ENCODE measurements around the gene JAM3.

JAM3 gene

DNA sequence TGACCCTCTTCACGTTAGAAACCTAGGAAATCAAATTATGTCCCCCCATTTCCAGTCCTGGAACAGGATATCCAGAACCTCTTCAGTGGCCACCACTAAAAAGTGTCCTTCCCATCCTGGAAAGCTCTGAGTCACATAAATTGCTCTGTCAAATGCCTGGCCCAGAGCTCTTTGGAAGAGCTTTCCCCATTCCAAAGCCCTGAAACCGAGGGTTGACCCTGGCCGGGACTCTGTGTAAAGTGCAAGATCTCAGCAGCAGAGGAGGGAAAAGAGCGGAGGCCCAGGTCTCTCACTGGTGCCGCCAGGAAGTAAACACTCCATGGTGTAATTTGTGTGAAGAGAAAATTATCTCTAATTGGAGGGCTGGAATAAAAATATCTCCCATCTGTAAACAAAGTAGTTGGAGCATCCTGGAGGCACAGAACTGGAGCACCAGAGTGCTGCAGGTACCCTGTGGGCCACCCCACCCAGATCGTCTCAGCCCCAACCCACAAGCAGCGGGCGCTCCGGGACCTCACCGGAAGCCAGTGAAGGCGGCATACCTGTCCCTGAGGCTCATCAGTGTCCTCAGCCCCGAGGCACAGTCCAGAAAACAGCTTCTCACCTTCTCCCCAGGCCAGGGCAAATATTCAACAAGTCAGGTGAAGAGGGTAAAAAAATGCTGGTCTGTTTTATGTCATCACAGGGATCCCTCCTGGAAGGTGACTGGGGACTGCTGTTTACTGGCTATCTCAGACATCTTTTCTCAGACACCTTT, 4.7 kb upstream of the JAM3 start:
- H3K4me3 ChIP-seq = no peak overlapping the region
- no peaks in the 10 kb centered on the region for H3K9me3 ChIP-seq (ENCODE audit: low read depth, low read length)
- H3K9ac ChIP-seq (ENCODE audit: insufficient read length) = no peak overlapping the region
- no peaks in the 10 kb centered on the region for H3K36me3 ChIP-seq (ENCODE audit: insufficient read depth, low read length)
- H3K27ac ChIP-seq = no peak overlapping the region
- no peak for DNase-seq (ENCODE audit: low read depth, low spot score)
- TF ChIP-seq POLR2AphosphoS5 (IDR thresholded peaks at IDR 0.05; ENCODE audit: borderline replicate concordance, low read depth, low read length) = no peak

DNA sequence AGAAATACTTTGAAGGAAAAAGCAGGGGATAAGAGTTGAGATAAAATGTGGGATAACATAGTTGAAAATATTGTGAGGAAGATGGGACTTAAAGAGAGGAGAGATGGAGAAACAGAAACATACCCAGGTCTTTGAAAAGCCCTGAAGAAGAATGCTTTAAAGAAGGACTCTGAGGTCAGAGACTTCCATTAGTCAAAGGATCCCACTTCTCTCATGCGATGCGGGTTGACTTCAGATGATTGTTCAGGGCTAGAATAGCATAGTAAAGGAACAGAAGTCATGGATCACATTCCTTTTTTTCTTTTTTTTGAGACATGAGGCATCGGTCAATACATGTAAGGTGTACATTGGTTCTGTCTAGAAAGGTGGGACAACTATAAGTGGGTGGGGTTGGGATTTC, 3.5 kb upstream of the JAM3 start:
- no peaks in the 10 kb centered on the region for H3K9me3 ChIP-seq (ENCODE audit: low read depth, low read length)
- H3K27ac ChIP-seq = no peak overlapping the region
- DNase-seq (ENCODE audit: low read depth, low spot score) = no peak
- H3K4me3 ChIP-seq = no peak overlapping the region
- H3K36me3 ChIP-seq (ENCODE audit: insufficient read depth, low read length) = no peaks in the 10 kb centered on the region
- no peak overlapping the region for H3K9ac ChIP-seq (ENCODE audit: insufficient read length)
- no peak for TF ChIP-seq EZH2 (IDR thresholded peaks at IDR 0.05)
- TF ChIP-seq POLR2AphosphoS5 (IDR thresholded peaks at IDR 0.05; ENCODE audit: borderline replicate concordance, low read depth, low read length) = no peak

DNA sequence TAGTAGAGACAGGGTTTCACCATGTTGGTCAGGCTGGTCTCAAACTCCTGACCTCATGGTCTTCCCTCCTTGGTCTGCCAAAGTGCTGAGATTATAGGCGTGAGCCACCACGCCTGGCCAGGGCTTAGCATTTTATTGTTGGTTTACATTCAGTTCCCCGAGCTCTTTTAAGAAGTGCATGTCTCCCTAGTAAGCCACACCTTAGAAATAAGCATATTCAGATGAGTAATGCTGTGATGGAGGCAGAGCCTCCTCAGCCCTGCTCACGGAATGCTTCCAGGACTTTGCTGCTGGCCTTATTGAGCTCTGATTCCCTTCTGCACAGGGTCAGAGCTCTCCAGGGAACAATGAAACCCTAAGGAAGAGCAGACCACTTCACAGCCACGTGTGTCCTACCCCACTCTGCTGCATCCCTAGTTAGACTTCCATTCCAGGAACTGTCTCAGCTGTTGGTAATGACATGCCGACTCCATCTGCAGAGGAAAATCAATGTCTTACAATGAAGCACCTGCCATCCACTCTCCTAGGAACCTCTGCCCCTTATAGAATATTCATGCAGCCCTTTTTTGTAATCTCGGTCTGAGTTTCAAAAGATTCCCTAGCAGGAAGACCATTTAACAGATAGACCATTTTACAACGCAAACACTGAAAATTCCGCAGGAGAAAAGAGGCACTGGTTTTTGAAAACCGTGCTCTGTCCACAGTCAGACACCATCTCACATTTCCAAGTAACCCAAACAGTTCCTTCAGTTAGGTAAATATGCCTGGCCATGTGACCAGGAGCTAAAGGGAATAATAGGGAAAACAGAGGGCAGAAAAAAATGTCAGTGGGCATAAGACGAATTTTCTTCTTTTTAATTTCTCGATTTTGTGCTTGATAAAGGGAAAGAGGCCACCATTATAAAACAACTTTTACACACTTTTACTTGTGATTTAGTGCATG, 1.7 kb upstream of the JAM3 start:
- no peaks in the 10 kb centered on the region for H3K36me3 ChIP-seq (ENCODE audit: insufficient read depth, low read length)
- TF ChIP-seq FOXP2 (optimal IDR thresholded peaks at IDR 0.05; ENCODE audit: control extremely low read depth, extremely low read length, insufficient read depth) (no peak), POLR2AphosphoS5 (IDR thresholded peaks at IDR 0.05; ENCODE audit: borderline replicate concordance, low read depth, low read length) (no peak), EZH2 (IDR thresholded peaks at IDR 0.05) (no peak)
- H3K4me3 ChIP-seq = no peak overlapping the region
- H3K9me3 ChIP-seq (ENCODE audit: low read depth, low read length) = no peaks in the 10 kb centered on the region
- no peak overlapping the region for H3K27ac ChIP-seq
- no peak for DNase-seq (ENCODE audit: low read depth, low spot score)
- no peak overlapping the region for H3K9ac ChIP-seq (ENCODE audit: insufficient read length)

DNA sequence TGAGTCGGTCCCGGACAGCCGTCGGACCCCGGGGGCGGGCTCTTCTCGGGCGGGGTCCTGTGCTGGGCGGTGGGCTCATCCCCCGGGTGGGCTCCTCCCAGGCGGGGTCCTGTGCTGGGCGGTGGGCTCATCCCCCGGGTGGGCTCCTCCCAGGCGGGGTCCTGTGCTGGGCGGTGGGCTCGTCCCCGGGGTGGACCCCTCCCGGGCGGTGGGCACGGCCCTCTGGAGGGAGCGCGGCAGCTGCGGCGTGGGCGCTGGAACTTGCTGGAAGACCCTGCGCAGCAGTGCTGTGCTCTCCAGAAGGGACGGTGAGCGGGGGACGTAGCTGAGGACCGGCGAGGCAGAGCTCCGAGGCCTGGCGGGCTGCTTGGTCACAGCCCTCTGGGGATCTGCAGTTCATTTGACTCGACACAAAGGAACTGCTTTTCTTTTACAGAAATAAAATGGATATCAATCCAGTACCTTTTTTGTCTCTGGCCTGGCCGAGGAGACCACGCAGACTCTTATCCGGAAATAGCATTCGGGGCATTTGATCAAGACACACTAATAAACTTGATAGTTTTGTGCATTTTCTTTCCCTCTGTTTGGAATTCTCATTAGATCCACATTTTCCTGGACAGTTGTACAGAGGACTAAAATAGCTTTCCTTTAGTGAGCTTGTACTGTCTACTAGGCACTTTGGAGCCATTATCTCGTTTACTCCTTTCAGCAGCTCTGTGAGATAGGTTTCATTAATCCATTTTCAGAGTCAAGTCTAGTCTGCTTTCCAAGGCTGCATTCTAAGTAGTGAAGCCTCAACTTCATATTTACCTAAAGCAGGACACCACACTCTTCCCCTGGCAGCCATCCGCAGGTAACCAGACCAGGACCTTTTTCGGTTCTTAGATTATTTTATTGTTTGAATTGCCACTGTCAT, 812 bp downstream of the JAM3 start:
- no peaks in the 10 kb centered on the region for H3K9me3 ChIP-seq (ENCODE audit: low read depth, low read length)
- H3K4me3 ChIP-seq = peak overlapping the region; percentile 93
- no peak overlapping the region for H3K27ac ChIP-seq
- peak overlapping the region; percentile 75 for H3K9ac ChIP-seq (ENCODE audit: insufficient read length)
- no peak for TF ChIP-seq EZH2 (IDR thresholded peaks at IDR 0.05)
- no peak for TF ChIP-seq POLR2AphosphoS5 (IDR thresholded peaks at IDR 0.05; ENCODE audit: borderline replicate concordance, low read depth, low read length)
- no peaks in the 10 kb centered on the region for H3K36me3 ChIP-seq (ENCODE audit: insufficient read depth, low read length)
- no peak for DNase-seq (ENCODE audit: low read depth, low spot score)

DNA sequence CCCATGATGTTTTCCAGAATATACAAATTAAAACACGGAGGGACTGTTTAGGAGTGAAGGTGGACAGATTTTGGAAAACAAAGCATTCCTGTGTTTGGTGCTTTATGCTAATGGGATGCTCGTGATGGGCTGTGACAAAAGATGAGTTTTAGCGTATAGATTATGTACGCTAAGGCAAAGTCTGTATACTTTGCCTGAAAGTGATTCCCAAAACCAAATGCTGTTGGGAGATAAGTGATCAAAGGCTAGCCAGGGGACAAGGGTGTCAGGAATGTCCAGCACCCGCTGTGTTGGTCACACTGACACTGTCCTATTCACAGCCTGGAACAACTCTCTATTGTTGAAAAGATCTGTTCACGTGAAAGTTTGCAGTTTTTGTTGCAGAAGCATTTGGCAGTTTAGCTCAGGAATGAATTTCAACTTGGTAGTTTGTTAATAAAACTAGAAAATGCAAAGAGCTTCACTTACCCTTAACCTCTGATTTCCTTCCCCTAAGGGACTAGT, 1.5 kb downstream of the JAM3 start:
- Histone ChIP-seq H3K9ac (ENCODE audit: insufficient read length) (no peak overlapping the region), H3K27ac (no peak overlapping the region), H3K36me3 (ENCODE audit: insufficient read depth, low read length) (no peaks in the 10 kb centered on the region), H3K9me3 (ENCODE audit: low read depth, low read length) (no peaks in the 10 kb centered on the region), H3K4me3 (peak overlapping the region; percentile 93)
- no peak for DNase-seq (ENCODE audit: low read depth, low spot score)
- TF ChIP-seq EZH2 (IDR thresholded peaks at IDR 0.05) (no peak), FOXP2 (optimal IDR thresholded peaks at IDR 0.05; ENCODE audit: control extremely low read depth, extremely low read length, insufficient read depth) (no peak), POLR2AphosphoS5 (IDR thresholded peaks at IDR 0.05; ENCODE audit: borderline replicate concordance, low read depth, low read length) (no peak)

DNA sequence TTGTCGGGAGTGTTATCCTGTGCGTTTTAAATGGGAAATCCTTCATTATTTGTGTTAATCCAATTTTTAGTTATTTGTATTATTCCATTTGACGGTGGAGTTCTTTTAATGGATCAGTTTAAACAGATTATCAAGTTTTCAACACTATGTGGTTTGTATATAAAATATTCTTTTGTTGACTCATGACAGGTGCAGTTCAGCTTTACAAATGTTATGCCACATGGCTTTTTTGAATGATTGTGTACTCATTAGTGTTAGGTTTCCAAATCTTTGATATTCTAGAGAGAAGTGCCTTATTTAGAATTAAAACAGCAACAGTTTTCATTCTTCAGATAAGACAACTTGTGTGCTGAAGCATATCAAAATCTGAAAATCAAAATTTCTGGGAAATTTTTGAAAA, 2.4 kb downstream of the JAM3 start:
- Histone ChIP-seq H3K36me3 (ENCODE audit: insufficient read depth, low read length) (no peaks in the 10 kb centered on the region), H3K27ac (no peak overlapping the region), H3K4me3 (no peak overlapping the region), H3K9me3 (ENCODE audit: low read depth, low read length) (no peaks in the 10 kb centered on the region), H3K9ac (ENCODE audit: insufficient read length) (no peak overlapping the region)
- no peak for DNase-seq (ENCODE audit: low read depth, low spot score)
- TF ChIP-seq EZH2 (IDR thresholded peaks at IDR 0.05) (no peak), POLR2AphosphoS5 (IDR thresholded peaks at IDR 0.05; ENCODE audit: borderline replicate concordance, low read depth, low read length) (no peak), FOXP2 (optimal IDR thresholded peaks at IDR 0.05; ENCODE audit: control extremely low read depth, extremely low read length, insufficient read depth) (no peak)

DNA sequence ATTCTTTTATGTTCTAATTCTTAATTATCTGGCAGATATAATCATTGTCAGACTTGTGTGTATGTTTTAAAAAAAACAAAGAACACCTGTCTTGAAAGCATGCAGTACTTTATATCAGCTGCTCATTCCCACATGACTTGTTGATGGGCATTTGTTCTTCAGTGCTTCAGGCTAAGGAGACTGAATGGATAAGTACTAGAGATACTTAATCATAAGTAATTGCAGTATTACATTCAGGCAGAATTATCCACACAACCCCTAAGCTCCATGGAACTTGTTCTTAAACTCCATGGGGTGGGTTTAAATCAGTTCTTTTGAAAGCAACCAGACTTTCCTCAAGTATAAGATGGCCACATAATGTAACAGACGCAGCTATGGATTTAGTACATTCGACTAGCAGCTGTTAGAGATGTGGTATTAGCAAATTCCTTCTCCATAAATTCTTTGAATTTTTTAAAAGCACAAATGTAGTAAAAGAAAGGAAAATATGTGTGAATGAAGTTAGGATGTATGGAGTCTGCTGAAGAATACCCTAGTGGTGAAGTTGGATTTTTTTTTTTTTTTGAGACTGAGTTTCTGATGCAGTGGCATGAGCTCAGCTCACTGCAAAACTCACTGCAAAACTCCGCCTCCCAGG, 3.0 kb downstream of the JAM3 start:
- H3K27ac ChIP-seq = no peak overlapping the region
- no peak overlapping the region for H3K9ac ChIP-seq (ENCODE audit: insufficient read length)
- no peak for DNase-seq (ENCODE audit: low read depth, low spot score)
- H3K36me3 ChIP-seq (ENCODE audit: insufficient read depth, low read length) = no peaks in the 10 kb centered on the region
- H3K9me3 ChIP-seq (ENCODE audit: low read depth, low read length) = no peaks in the 10 kb centered on the region
- no peak for TF ChIP-seq POLR2AphosphoS5 (IDR thresholded peaks at IDR 0.05; ENCODE audit: borderline replicate concordance, low read depth, low read length)
- TF ChIP-seq FOXP2 (optimal IDR thresholded peaks at IDR 0.05; ENCODE audit: control extremely low read depth, extremely low read length, insufficient read depth) = no peak
- no peak for TF ChIP-seq EZH2 (IDR thresholded peaks at IDR 0.05)
- 0 out of 2 replicates have a peak overlapping the region, but pooled peaks have one; percentile 21 for H3K4me3 ChIP-seq

All from SK-N-MC (cell line).